ENCODE data around the gene ADAMTS6.

ADAMTS6 gene

GRCh38 chr5:65144136-65144871, 337.4 kb downstream of the ADAMTS6 start:
- DNase-seq (ENCODE audit: low spot score), result no peak

- no peak for DNase-seq (ENCODE audit: low spot score)
Measured at GRCh38 chr5:65142511-65143011, 339.2 kb downstream of the ADAMTS6 start.

GRCh38 chr5:65142016-65142415, 339.7 kb downstream of the ADAMTS6 start:
- no peak for DNase-seq (ENCODE audit: low spot score)

GRCh38 chr5:65141493-65141892, 340.2 kb downstream of the ADAMTS6 start:
- DNase-seq (ENCODE audit: low spot score), result no peak

- no peak for DNase-seq (ENCODE audit: low spot score)
Measured at GRCh38 chr5:65137631-65138030, 344.1 kb downstream of the ADAMTS6 start.

GRCh38 chr5:65133477-65134110, 348.1 kb downstream of the ADAMTS6 start:
- no peak for DNase-seq (ENCODE audit: low spot score)

GRCh38 chr5:65132386-65132785, 349.3 kb downstream of the ADAMTS6 start:
- no peak for DNase-seq (ENCODE audit: low spot score)

GRCh38 chr5:65128226-65128625, 353.5 kb downstream of the ADAMTS6 start:
- DNase-seq (ENCODE audit: low spot score), result no peak

GRCh38 chr5:65127161-65127901, 354.4 kb downstream of the ADAMTS6 start:
- no peak for DNase-seq (ENCODE audit: low spot score)

- no peak for DNase-seq (ENCODE audit: low spot score)
Measured at GRCh38 chr5:65126542-65127069, 355.1 kb downstream of the ADAMTS6 start.

- no peak for DNase-seq (ENCODE audit: low spot score)
Measured at GRCh38 chr5:65125591-65126541, 355.9 kb downstream of the ADAMTS6 start.

GRCh38 chr5:65121880-65122436, 359.8 kb downstream of the ADAMTS6 start:
- no peak for DNase-seq (ENCODE audit: low spot score)

- DNase-seq (ENCODE audit: low spot score), result no peak
Measured at GRCh38 chr5:65120371-65120967, 361.3 kb downstream of the ADAMTS6 start.

- no peak for DNase-seq (ENCODE audit: low spot score)
Measured at GRCh38 chr5:65117525-65117924, 364.2 kb downstream of the ADAMTS6 start.

- no peak for DNase-seq (ENCODE audit: low spot score)
Measured at GRCh38 chr5:65113771-65114170, 367.9 kb downstream of the ADAMTS6 start.

- no peak for DNase-seq (ENCODE audit: low spot score)
Measured at GRCh38 chr5:65111961-65112658, 369.6 kb downstream of the ADAMTS6 start.

GRCh38 chr5:65108786-65109743, 372.7 kb downstream of the ADAMTS6 start:
- DNase-seq (ENCODE audit: low spot score), result no peak

- no peak for DNase-seq (ENCODE audit: low spot score)
Measured at GRCh38 chr5:65105301-65105700, 376.4 kb downstream of the ADAMTS6 start.

- no peak for DNase-seq (ENCODE audit: low spot score)
Measured at GRCh38 chr5:65104831-65105230, 376.9 kb downstream of the ADAMTS6 start.
